ENCODE measurements around the gene IL12B. TPM values are rescaled to one million over a fixed set of nuclear protein-coding genes. Genes with fewer than 3 reads are reported as not detected.

Gene IL12B
- total RNA-seq, 1 experiment from 2014 or later: not detected

DNA sequence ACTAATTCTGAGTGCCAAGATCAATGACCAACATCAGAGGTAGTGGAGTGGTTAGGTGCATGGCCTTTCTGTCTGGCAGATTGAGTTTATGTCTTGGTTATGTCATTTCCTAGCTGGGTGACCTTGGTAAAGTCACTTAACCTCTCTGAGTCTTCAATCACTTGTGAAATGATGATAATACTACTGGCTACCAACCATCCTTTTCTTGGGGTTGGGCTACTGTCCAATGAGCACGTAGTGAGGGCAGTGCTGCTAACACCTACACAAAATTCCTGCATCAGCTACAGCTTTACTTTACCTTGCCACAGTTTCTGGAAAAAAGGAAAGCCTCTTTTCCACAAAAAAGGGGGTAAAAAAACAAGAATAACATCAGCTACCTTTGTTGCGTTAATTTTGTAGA, 12.4 kb downstream of the IL12B start:
- intact Hi-C loops (cut with micrococcal nuclease; ENCODE audit: unreplicated experiment): loop anchor here (2.0 kb wide), 1 partner anchor 161 kb away; no protein-coding TSS in a partner anchor
- in situ Hi-C loops (cut with HindIII; ENCODE audit: low pct_unique_long_range_greater_than_20kb, low sequenced_read_pairs): no loop called here
- no TSS peak for BruUV-seq (replicated peaks)

More for the DNA sequence above, 12.4 kb downstream of the IL12B start:
- H3K27ac ChIP-seq (ENCODE audit: low read length): no peak overlapping the region
- no peak for DNase-seq (ENCODE audit: low read depth, low spot score)
- H3K27me3 ChIP-seq (ENCODE audit: control insufficient read depth, insufficient read depth, low read length): peaks cover 6% of the 10 kb centered on the region
- no peaks in the 10 kb centered on the region for H3K9me3 ChIP-seq (ENCODE audit: control insufficient read depth, insufficient read depth, low read depth, low read length)
- ChIA-PET CTCF (interaction anchor here (1.7 to 2.1 kb wide), 2 partner anchors 31 to 161 kb away, joined by 10 to 12 read pairs; no protein-coding TSS in a partner anchor), POLR2A (no interaction called here)
- no peak overlapping the region for H3K4me3 ChIP-seq (ENCODE audit: low read depth in 2 of 2, low read length in 2 of 2)
- ATAC-seq: no peak
- TF ChIP-seq SIN3A (IDR thresholded peaks at IDR 0.05; ENCODE audit: borderline replicate concordance, insufficient read depth, low read depth, low read length) (no peak), REST (IDR thresholded peaks at IDR 0.05; ENCODE audit: insufficient read depth in 1 of 2, low read depth in 2 of 2, low read length in 1 of 2) (no peak), POLR2AphosphoS5 (IDR thresholded peaks at IDR 0.05; ENCODE audit: low read depth, low read length) (no peak), CTCF (IDR thresholded peaks at IDR 0.05) (no peak), TCF7L2 (IDR thresholded peaks at IDR 0.05; ENCODE audit: low read depth, low read length) (no peak)
- no peaks in the 10 kb centered on the region for H3K36me3 ChIP-seq (ENCODE audit: control insufficient read depth, insufficient read depth, low read length)
- H3K4me1 ChIP-seq (ENCODE audit: control insufficient read depth, insufficient read depth, low read length): no peaks in the 10 kb centered on the region

Data from Panc1 (cell line).